B cell (primary cell): Measurements from ENCODE around the gene ASCC2. TPM values are rescaled to one million over a fixed set of nuclear protein-coding genes. Genes with fewer than 3 reads are reported as not detected.

Source experiments
- ATAC-seq: fragments of 200-7000 bp; cut with Tn5 transposase; one replicate; pipeline ENCODE4 v1.10.0; 2021; ENCODE audit warnings: low read depth, mild to moderate bottlenecking, moderate number of reproducible peaks, moderate library complexity
- CTCF ChIA-PET: fragments of 350-600 bp; sonication (Branson Sonifier 250); formaldehyde crosslinking; loops from one replicate; lab custom pipeline; 2021; ENCODE audit warnings: antibody characterized with exemption, inconsistent platforms; lab: Charles Lee
- POLR2A ChIA-PET: fragments of 350-600 bp; sonication (Branson Sonifier 250); formaldehyde crosslinking; loops from one replicate; lab custom pipeline; 2021; ENCODE audit warnings: antibody characterized with exemption; lab: Charles Lee
- DNase-seq: peaks from one replicate; pipeline ENCODE4 v3.0.0; 2013
- H2AFZ ChIP-seq: 2 replicates; pipeline ENCODE4 v1.6.1; 2012; ENCODE audit warnings: mild to moderate bottlenecking, low read depth, low read length; ENCODE audit not compliant: insufficient read depth, poor library complexity, severe bottlenecking
- H3K27ac ChIP-seq, 2 donors: 1 replicate in 1 of 2; 2 replicates in 1 of 2; pipeline ENCODE4 v1.5.1; 2012 to 2013; ENCODE audit warnings: low read length in 2 of 2, mild to moderate bottlenecking in 2 of 2, moderate library complexity in 1 of 2
- H3K27me3 ChIP-seq, 4 experiments: fragments of 200-600 bp in 1 of 4; sonication (generic) in 1 of 4; replicated peaks in 1 of 4; 1 replicate in 2 of 4; 2 replicates in 2 of 4; pipeline versions ENCODE4 v1.6.1 to v1.7.0; 2013 to 2016; ENCODE audit warnings: low read length in 3 of 4, mild to moderate bottlenecking in 2 of 4, mixed read lengths in 1 of 4, moderate library complexity in 1 of 4; ENCODE audit not compliant: insufficient read depth in 4 of 4, control insufficient read depth in 3 of 4; ENCODE audit errors: control extremely low read depth in 1 of 4
- H3K36me3 ChIP-seq, 2 experiments: replicated peaks in 1 of 2; 1 replicate in 1 of 2; 2 replicates in 1 of 2; pipeline versions ENCODE4 v1.6.1 to v1.7.1; 2013; ENCODE audit warnings: low read length in 1 of 2; ENCODE audit not compliant: insufficient read depth in 2 of 2, control insufficient read depth in 1 of 2; ENCODE audit errors: control extremely low read depth in 1 of 2, extremely low read depth in 1 of 2
- H3K4me1 ChIP-seq, 2 donors: fragments of 200-600 bp in 1 of 2; sonication (generic) in 1 of 2; 1 replicate in 1 of 2; 2 replicates in 1 of 2; pipeline versions ENCODE4 v1.5.1 to v1.6.1; 2013 to 2017; ENCODE audit warnings: low read length in 2 of 2; ENCODE audit not compliant: control insufficient read depth in 2 of 2, insufficient read depth in 2 of 2
- H3K4me2 ChIP-seq: replicated peaks from 2 replicates; pipeline ENCODE3; 2012; ENCODE audit warnings: mild to moderate bottlenecking, low read depth, low read length; ENCODE audit not compliant: poor library complexity, severe bottlenecking
- H3K4me3 ChIP-seq, 5 experiments: fragments of 200-600 bp in 1 of 5; sonication (generic) in 1 of 5; 1 replicate in 3 of 5; 2 replicates in 2 of 5; pipeline versions ENCODE4 v1.5.1 to v1.7.0; 2011 to 2016; ENCODE audit warnings: low read length in 4 of 5, mild to moderate bottlenecking in 4 of 5, low read depth in 2 of 5, control low read depth in 1 of 5, moderate library complexity in 1 of 5; ENCODE audit not compliant: insufficient read depth in 1 of 5; ENCODE audit errors: control extremely low read depth in 1 of 5, extremely low read depth in 1 of 5
- H3K79me2 ChIP-seq: fragments of 200-600 bp; sonication (generic); one replicate; pipeline ENCODE4 v1.6.0; 2016; ENCODE audit warnings: low read length; ENCODE audit not compliant: control insufficient read depth, insufficient read depth
- H3K9ac ChIP-seq: fragments of 200-600 bp; sonication (generic); 2 replicates; pipeline ENCODE4 v1.6.1; 2017; ENCODE audit warnings: mild to moderate bottlenecking, low read length, moderate library complexity
- H3K9me3 ChIP-seq, 3 donors: one replicate each; pipeline versions ENCODE4 v1.6.1 to v1.7.1; 2013; ENCODE audit warnings: low read length in 2 of 3; ENCODE audit not compliant: control insufficient read depth in 2 of 3, insufficient read depth in 1 of 3; ENCODE audit errors: control extremely low read depth in 1 of 3
- H4K20me1 ChIP-seq: 2 replicates; pipeline ENCODE4 v1.6.0; 2012; ENCODE audit warnings: mild to moderate bottlenecking, low read length; ENCODE audit not compliant: insufficient read depth, control insufficient read depth, poor library complexity, severe bottlenecking
- H3K27ac Mint-ChIP-seq: one replicate; pipeline ENCODE4 v1.8.0; 2021; ENCODE audit warnings: mixed read lengths
- H3K27me3 Mint-ChIP-seq: one replicate; pipeline ENCODE4 v1.8.0; 2021; ENCODE audit warnings: mixed read lengths
- H3K4me1 Mint-ChIP-seq: one replicate; pipeline ENCODE4 v1.8.0; 2021; ENCODE audit warnings: mixed read lengths
- H3K4me3 Mint-ChIP-seq: one replicate; pipeline ENCODE4 v1.8.0; 2021; ENCODE audit warnings: mixed read lengths
- H3K9me3 Mint-ChIP-seq: one replicate; pipeline ENCODE4 v1.8.0; 2022; ENCODE audit warnings: mixed read lengths; ENCODE audit not compliant: insufficient read depth
- EZH2 ChIP-seq: IDR thresholded peaks from 2 replicates; pipeline ENCODE4 v1.6.1; 2012; ENCODE audit warnings: borderline replicate concordance, low read depth, mild to moderate bottlenecking, moderate library complexity, low read length; ENCODE audit not compliant: insufficient read depth, poor library complexity, severe bottlenecking
- WGBS: methylation state at CpG from one replicate; pipeline ENCODE4 v1.1.5; 2013; ENCODE audit warnings: missing lambda C conversion rate; ENCODE audit not compliant: insufficient coverage; 5-methylcytosine and 5-hydroxymethylcytosine counted together
- intact Hi-C: fragments of 100-400 bp; cut with micrococcal nuclease; formaldehyde crosslinking; loops from one replicate; pipeline ENCODE4 v1.10.0; 2022
- polyA plus RNA-seq: library from polyadenylated mRNA; depleted of rRNA; stranded (reverse); fragments of >200 nt; gene quantifications from 2 replicates; pipeline ENCODE4 v1.2.3, GENCODE V29; 2012
- total RNA-seq, 2 donors: library from RNA; stranded (reverse); fragments of 120-200 nt in 1 of 2; gene quantifications; 1 replicate in 1 of 2; 2 replicates in 1 of 2; pipeline versions ENCODE4 v1.2.3 to v1.2.4, GENCODE V29; 2013 to 2022
- TF ChIP-seq, protein P1 (sequence below): fragments of 200-600 bp; IDR thresholded peaks from one replicate; pipeline ENCODE4 v1.8.0; 2022; ENCODE audit warnings: antibody characterized with exemption, mild to moderate bottlenecking

The ASCC2 gene
- total and polyA plus RNA-seq, 2 donors (not counting 1 experiment from before 2014, with no cell fraction given), result 81.1 to 84.0 TPM

DNA sequence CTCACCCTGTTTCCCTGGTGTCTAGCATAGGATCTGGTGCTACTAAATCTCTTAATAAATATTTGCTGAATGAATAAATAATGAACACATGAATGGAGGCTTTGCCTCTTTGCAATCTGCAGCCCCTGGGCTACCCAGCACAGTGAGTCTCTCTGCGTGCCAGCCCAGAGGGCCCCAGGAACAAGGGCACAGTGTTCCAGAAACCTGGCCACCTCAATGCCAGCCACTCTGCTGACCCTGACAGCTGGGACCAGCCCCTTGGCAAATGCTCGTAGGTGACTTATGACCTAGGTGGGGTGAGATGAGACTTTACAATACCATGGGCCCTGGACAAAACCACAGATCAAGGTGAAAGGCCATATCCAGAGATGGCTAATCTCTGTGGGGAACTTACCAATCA, 39.3 kb downstream of the ASCC2 start:
- Histone ChIP-seq H3K36me3 (peaks cover 0 to 78% of the 10 kb centered on the region in 2 experiments), H3K9ac (no peak overlapping the region), H3K27me3 (no peaks in the 10 kb centered on the region), H4K20me1 (no peaks in the 10 kb centered on the region), H3K79me2 (no peaks in the 10 kb centered on the region), H3K27ac (no peak overlapping the region), H3K4me2 (no peak overlapping the region), H3K9me3 (no peaks in the 10 kb centered on the region), H2AFZ (no peak overlapping the region), H3K4me3 (no peak overlapping the region), H3K4me1 (peaks cover 7 to 24% of the 10 kb centered on the region in 2 donors)
- intact Hi-C loops, result no loop called here
- no peak for DNase-seq
- no peak for ATAC-seq
- Mint-ChIP-seq H3K4me3 (no peak overlapping the region), H3K4me1 (peaks cover 11% of the 10 kb centered on the region), H3K27ac (no peak overlapping the region), H3K27me3 (no peaks in the 10 kb centered on the region), H3K9me3 (no peaks in the 10 kb centered on the region)
- ChIA-PET POLR2A (no interaction called here), CTCF (interaction anchor here (0.7 kb wide), 1 partner anchor 16 kb away, joined by 4 read pairs; no protein-coding TSS in a partner anchor)
- WGBS, result 100% methylated on average over 2 of the region's 2 CpGs
- TF ChIP-seq, protein P1, sequence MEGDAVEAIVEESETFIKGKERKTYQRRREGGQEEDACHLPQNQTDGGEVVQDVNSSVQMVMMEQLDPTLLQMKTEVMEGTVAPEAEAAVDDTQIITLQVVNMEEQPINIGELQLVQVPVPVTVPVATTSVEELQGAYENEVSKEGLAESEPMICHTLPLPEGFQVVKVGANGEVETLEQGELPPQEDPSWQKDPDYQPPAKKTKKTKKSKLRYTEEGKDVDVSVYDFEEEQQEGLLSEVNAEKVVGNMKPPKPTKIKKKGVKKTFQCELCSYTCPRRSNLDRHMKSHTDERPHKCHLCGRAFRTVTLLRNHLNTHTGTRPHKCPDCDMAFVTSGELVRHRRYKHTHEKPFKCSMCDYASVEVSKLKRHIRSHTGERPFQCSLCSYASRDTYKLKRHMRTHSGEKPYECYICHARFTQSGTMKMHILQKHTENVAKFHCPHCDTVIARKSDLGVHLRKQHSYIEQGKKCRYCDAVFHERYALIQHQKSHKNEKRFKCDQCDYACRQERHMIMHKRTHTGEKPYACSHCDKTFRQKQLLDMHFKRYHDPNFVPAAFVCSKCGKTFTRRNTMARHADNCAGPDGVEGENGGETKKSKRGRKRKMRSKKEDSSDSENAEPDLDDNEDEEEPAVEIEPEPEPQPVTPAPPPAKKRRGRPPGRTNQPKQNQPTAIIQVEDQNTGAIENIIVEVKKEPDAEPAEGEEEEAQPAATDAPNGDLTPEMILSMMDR, result no peak
- no peak for TF ChIP-seq EZH2

DNA sequence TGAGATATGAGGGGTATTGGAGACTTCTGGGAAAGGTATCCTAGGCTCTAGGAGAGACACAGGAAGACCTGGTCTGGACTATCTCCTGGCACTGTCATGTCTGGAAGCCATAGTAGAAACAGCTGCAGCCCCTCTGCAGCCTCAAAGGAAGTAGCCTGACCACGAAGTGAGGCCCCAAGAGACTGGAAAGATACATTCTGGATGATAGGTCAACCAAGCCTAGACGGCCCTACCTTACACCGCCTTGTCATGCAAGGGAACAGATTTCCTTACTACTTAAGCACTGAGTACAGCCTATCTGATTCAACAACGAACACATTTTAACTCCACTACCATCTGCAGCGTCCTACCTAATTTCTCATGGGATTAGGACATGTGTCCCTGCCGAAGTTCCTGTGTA, 39.8 kb downstream of the ASCC2 start:
- Histone ChIP-seq H3K27me3 (no peaks in the 10 kb centered on the region), H3K27ac (no peak overlapping the region), H3K4me3 (no peak overlapping the region), H3K4me1 (peaks cover 7 to 24% of the 10 kb centered on the region in 2 donors), H3K9ac (no peak overlapping the region), H3K36me3 (peaks cover 0 to 76% of the 10 kb centered on the region in 2 experiments), H3K4me2 (no peak overlapping the region), H3K79me2 (no peaks in the 10 kb centered on the region), H4K20me1 (no peaks in the 10 kb centered on the region), H2AFZ (no peak overlapping the region), H3K9me3 (no peaks in the 10 kb centered on the region)
- TF ChIP-seq, protein P1, result no peak
- no peak for TF ChIP-seq EZH2
- DNase-seq (no peak), ATAC-seq (no peak)
- Mint-ChIP-seq H3K27me3 (no peaks in the 10 kb centered on the region), H3K27ac (no peak overlapping the region), H3K4me1 (peaks cover 11% of the 10 kb centered on the region), H3K4me3 (no peak overlapping the region), H3K9me3 (no peaks in the 10 kb centered on the region)
- ChIA-PET CTCF (no interaction called here), POLR2A (no interaction called here)
- intact Hi-C loops, result no loop called here
- WGBS, result 26% methylated on average over 6 of the region's 6 CpGs
